H1 (cell line): ENCODE measurements around the gene ADAM22.

Experiments
- CTCF ChIP-seq, 3 experiments: IDR thresholded peaks; 1 replicate in 2 of 3; 2 replicates in 1 of 3; pipeline versions ENCODE4 v1.5.1 to v1.6.1; 2011; ENCODE audit warnings: low read length in 3 of 3, mild to moderate bottlenecking in 3 of 3, inconsistent platforms in 2 of 3, low read depth in 1 of 3, moderate library complexity in 1 of 3; ENCODE audit not compliant: insufficient read depth in 1 of 3; ENCODE audit errors: control extremely low read depth in 1 of 3
- POLR2AphosphoS5 ChIP-seq: IDR thresholded peaks from 2 replicates; pipeline ENCODE4 v1.6.1; 2011; ENCODE audit warnings: low read depth, low read length
- TCF12 ChIP-seq: IDR thresholded peaks from 2 replicates; pipeline ENCODE4 v1.6.1; 2011; ENCODE audit warnings: low read depth, mild to moderate bottlenecking, low read length
- ZNF274 ChIP-seq: IDR thresholded peaks from 2 replicates; pipeline ENCODE4 v1.7.0; 2012; ENCODE audit warnings: low read length, borderline replicate concordance; ENCODE audit errors: extremely low read depth

GRCh38 chr7:88104732-88105131 lies 170.7 kb downstream of the ADAM22 start:
- TF ChIP-seq TCF12 = no peak
- TF ChIP-seq POLR2AphosphoS5 = no peak
- TF ChIP-seq ZNF274 = no peak
- no peak for TF ChIP-seq CTCF (IDR thresholded peaks at IDR 0.05; ENCODE audit: control extremely low read depth in 1 of 3, insufficient read depth in 1 of 3, low read depth in 1 of 3, low read length in 3 of 3)
